ENCODE measurements around the gene AFAP1.

DNA sequence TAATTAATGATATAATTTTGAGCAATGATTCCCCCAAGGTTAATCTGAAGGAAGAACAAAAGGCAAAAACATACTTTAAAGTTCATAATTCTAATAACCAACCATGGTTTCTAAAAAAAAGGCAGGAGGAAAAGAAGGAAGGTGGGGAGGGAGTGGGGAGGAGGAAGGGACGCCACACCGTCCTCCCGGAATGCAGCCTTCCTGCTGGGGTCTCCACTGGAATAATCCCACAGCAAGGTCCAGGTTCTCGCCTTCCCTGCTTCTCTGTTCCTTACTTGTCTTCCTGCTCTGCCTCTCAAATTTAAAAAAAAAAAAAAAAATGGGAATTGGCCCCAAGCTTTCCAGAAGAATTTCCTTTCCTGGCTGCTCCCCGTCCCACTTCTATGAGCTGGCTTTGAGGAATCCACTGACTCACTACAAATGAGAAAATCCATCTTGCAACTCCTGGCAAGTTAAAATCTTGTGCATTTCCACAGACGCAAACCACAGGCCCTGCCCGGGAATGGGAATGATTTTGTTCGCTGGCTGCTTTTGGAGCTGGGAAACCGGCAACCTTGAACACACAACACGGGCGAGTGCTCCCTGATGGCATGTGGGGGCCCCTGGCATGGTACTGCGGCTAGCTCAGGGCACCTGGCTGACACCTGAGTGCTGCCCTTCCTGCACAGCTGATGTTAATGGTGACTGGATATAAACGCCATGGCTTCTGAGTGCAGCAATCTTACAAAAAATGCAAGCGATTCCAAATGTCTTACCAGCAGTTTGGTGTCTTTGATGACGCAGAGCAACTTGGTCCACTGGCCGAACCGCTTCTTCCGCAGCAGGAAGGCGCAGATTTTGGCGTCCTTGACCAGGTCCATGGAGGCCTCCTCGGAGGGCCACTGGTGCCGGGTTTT is 97.0 kb downstream of the AFAP1 start:
- TF ChIP-seq, protein P1, sequence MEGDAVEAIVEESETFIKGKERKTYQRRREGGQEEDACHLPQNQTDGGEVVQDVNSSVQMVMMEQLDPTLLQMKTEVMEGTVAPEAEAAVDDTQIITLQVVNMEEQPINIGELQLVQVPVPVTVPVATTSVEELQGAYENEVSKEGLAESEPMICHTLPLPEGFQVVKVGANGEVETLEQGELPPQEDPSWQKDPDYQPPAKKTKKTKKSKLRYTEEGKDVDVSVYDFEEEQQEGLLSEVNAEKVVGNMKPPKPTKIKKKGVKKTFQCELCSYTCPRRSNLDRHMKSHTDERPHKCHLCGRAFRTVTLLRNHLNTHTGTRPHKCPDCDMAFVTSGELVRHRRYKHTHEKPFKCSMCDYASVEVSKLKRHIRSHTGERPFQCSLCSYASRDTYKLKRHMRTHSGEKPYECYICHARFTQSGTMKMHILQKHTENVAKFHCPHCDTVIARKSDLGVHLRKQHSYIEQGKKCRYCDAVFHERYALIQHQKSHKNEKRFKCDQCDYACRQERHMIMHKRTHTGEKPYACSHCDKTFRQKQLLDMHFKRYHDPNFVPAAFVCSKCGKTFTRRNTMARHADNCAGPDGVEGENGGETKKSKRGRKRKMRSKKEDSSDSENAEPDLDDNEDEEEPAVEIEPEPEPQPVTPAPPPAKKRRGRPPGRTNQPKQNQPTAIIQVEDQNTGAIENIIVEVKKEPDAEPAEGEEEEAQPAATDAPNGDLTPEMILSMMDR (optimal IDR thresholded peaks at IDR 0.05 in 1 of 3, IDR thresholded peaks at IDR 0.05 in 1 of 3, conservative IDR thresholded peaks at IDR 0.05 in 1 of 3; ENCODE audit: extremely low read depth in 1 of 3, insufficient read depth in 2 of 3, low read length in 3 of 3) = no peak
- no peak for TF ChIP-seq EZH2 (IDR thresholded peaks at IDR 0.05; ENCODE audit: low read length)
